Epidermal melanocyte (primary cell): ENCODE results near the gene KDM4B.
"Not testable (repeated sequence)": the region's sequence is repeated elsewhere in the genome, so short reads cannot be mapped to it uniquely, and the experiment has no call there.

Experiments used
- DNase-seq: peaks from one replicate; pipeline ENCODE4 v3.0.0; 2011; ENCODE audit warnings: low spot score; ENCODE audit not compliant: insufficient read length

KDM4B gene

GRCh38 chr19:5147074-5147977 lies 178.4 kb downstream of the KDM4B start:
- DNase-seq: no peak

- no peak for DNase-seq
Observed at GRCh38 chr19:5147978-5148793, 179.3 kb downstream of the KDM4B start.

GRCh38 chr19:5148794-5149190 lies 179.9 kb downstream of the KDM4B start:
- DNase-seq: no peak

GRCh38 chr19:5149508-5149907 lies 180.6 kb downstream of the KDM4B start:
- DNase-seq: no peak

GRCh38 chr19:5149932-5150901 lies 181.3 kb downstream of the KDM4B start:
- DNase-seq: peak; percentile 14

GRCh38 chr19:5150902-5151741 lies 182.2 kb downstream of the KDM4B start:
- DNase-seq: peak; percentile 0

GRCh38 chr19:5152013-5152763 lies 183.3 kb downstream of the KDM4B start:
- peak; percentile 4 for DNase-seq

- DNase-seq: peak; percentile 7
Observed at GRCh38 chr19:5152767-5153532, 184.0 kb downstream of the KDM4B start.

- DNase-seq: peak; percentile 9
Observed at GRCh38 chr19:5153601-5154128, 184.8 kb downstream of the KDM4B start.

GRCh38 chr19:5154129-5154798 lies 185.4 kb downstream of the KDM4B start:
- DNase-seq: peak; percentile 18

- no peak for DNase-seq
Observed at GRCh38 chr19:5154799-5155426, 186.0 kb downstream of the KDM4B start.

GRCh38 chr19:5155586-5156210 lies 186.8 kb downstream of the KDM4B start:
- no peak for DNase-seq

- DNase-seq: no peak
Observed at GRCh38 chr19:5156231-5156986, 187.5 kb downstream of the KDM4B start.

- DNase-seq: no peak
Observed at GRCh38 chr19:5157186-5157585, 188.3 kb downstream of the KDM4B start.

GRCh38 chr19:5158549-5159134 lies 189.7 kb downstream of the KDM4B start:
- not testable (repeated sequence) for DNase-seq
